ENCODE measurements around the gene KRTAP5-5. TPM values are rescaled to one million over a fixed set of nuclear protein-coding genes. Genes with fewer than 3 reads are reported as not detected.

The KRTAP5-5 gene
- total and polyA plus RNA-seq, 2 of the 8 experiments (the other 6 are each of a cell fraction or from before 2014, with no cell fraction given): 0.09 TPM; not detected in 1

DNA sequence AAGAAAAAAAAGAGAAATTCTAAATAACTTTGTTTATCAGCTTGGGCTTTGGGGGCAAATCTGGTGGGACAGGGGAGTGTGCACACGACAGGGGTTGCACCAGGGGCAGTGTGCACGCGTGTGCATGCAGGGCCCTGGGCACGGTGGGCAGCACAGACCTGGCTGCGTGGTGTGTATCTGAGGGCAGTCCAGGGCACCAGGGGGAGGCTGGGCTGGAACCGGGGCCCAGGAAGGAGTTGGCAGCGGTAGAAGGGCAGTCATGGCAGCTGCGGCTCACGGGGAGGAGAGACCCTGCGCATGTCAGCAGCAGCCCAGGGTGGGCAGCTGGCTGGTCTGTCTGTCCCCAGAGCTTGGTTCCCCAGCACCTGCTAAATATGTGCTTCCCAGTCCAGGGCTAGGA lies 4.3 kb downstream of the KRTAP5-5 start (continued):
- TF ChIP-seq, protein P1, sequence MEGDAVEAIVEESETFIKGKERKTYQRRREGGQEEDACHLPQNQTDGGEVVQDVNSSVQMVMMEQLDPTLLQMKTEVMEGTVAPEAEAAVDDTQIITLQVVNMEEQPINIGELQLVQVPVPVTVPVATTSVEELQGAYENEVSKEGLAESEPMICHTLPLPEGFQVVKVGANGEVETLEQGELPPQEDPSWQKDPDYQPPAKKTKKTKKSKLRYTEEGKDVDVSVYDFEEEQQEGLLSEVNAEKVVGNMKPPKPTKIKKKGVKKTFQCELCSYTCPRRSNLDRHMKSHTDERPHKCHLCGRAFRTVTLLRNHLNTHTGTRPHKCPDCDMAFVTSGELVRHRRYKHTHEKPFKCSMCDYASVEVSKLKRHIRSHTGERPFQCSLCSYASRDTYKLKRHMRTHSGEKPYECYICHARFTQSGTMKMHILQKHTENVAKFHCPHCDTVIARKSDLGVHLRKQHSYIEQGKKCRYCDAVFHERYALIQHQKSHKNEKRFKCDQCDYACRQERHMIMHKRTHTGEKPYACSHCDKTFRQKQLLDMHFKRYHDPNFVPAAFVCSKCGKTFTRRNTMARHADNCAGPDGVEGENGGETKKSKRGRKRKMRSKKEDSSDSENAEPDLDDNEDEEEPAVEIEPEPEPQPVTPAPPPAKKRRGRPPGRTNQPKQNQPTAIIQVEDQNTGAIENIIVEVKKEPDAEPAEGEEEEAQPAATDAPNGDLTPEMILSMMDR (IDR thresholded peaks at IDR 0.05; ENCODE audit: control extremely low read depth in 1 of 3, insufficient read depth in 1 of 3, low read depth in 1 of 3, low read length in 3 of 3): no peak
- TF ChIP-seq NANOG (IDR thresholded peaks at IDR 0.05; ENCODE audit: insufficient read depth, low read depth, low read length, poor library complexity, severe bottlenecking) (no peak), KDM1A (IDR thresholded peaks at IDR 0.05; ENCODE audit: borderline replicate concordance, low read length) (no peak)
